22Rv1 (cell line): ENCODE data around the gene DCST2.

Source experiments
- H3K27ac ChIP-seq: fragments of 450-650 bp; 2 replicates; pipeline ENCODE4 v1.5.1; 2017
- CTCF ChIP-seq: fragments of 450-650 bp; IDR thresholded peaks from 2 replicates; pipeline ENCODE4 v1.5.1; 2017; ENCODE audit warnings: mild to moderate bottlenecking
- ZFX ChIP-seq: fragments of 450-650 bp; IDR thresholded peaks from 2 replicates; pipeline ENCODE4 v1.6.1; 2017; ENCODE audit warnings: antibody characterized with exemption, borderline replicate concordance

The DCST2 gene

GRCh38 chr1:155011004-155011416 lies 22.6 kb downstream of the DCST2 start:
- TF ChIP-seq ZFX (no peak), CTCF (no peak)
- peak overlapping the region; percentile 98 for H3K27ac ChIP-seq

GRCh38 chr1:155010211-155010918 lies 23.2 kb downstream of the DCST2 start:
- H3K27ac ChIP-seq = peak overlapping the region; percentile 98
- TF ChIP-seq CTCF (no peak), ZFX (no peak)

GRCh38 chr1:155009742-155010141 lies 23.8 kb downstream of the DCST2 start:
- TF ChIP-seq ZFX (no peak), CTCF (no peak)
- H3K27ac ChIP-seq = peak overlapping the region; percentile 98

- H3K27ac ChIP-seq = peak overlapping the region; percentile 98
- TF ChIP-seq ZFX = no peak
- no peak for TF ChIP-seq CTCF
Measured at GRCh38 chr1:155009221-155009711, 24.3 kb downstream of the DCST2 start.

- TF ChIP-seq CTCF (no peak), ZFX (no peak)
- H3K27ac ChIP-seq = peak overlapping the region; percentile 98
Measured at GRCh38 chr1:155008015-155008941, 25.3 kb downstream of the DCST2 start.

GRCh38 chr1:155007251-155007828 lies 26.2 kb downstream of the DCST2 start:
- peak overlapping the region; percentile 98 for H3K27ac ChIP-seq
- TF ChIP-seq ZFX (no peak), CTCF (no peak)
